ENCODE results near the gene OR1J4.

The OR1J4 gene

DNA sequence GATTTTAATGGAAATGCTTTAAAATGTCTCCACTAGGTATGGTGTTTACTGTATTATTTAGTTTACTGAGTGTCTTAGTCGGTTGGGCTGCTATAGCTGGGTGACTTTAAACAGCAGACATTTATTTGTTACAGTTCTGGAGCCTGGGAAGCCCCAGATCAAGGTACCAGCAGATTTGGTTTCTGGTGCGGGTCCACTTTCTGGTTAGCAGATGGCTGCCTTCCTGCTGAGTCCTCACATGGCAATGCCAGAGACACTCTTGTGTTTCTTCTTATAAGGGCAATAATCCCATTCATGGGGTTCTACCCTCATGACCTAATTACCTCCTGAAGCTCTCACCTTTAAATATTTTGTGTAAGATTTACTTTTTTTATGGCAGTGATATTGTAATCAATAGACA is 715 bp upstream of the OR1J4 start:
- Histone ChIP-seq H3K9me2 (ENCODE audit: low read depth, low read length) (no peaks in the 10 kb centered on the region), H4K20me1 (ENCODE audit: insufficient read depth, low read length) (no peaks in the 10 kb centered on the region), H3K9me3 (ENCODE audit: low read length) (no peaks in the 10 kb centered on the region), H3K27me3 (ENCODE audit: insufficient read depth, low read length) (no peaks in the 10 kb centered on the region), H3K4me2 (ENCODE audit: low read length) (no peak overlapping the region), H3K36me3 (ENCODE audit: insufficient read depth, low read length) (no peaks in the 10 kb centered on the region), H3F3A (ENCODE audit: insufficient read depth, low read length) (no peaks in the 10 kb centered on the region), H3K4me1 (ENCODE audit: insufficient read depth, low read length, severe bottlenecking) (no peaks in the 10 kb centered on the region), H3K79me2 (ENCODE audit: insufficient read depth, low read length) (no peaks in the 10 kb centered on the region), H3K4me3 (ENCODE audit: low read depth, low read length, poor library complexity, severe bottlenecking) (no peak overlapping the region), H3K9ac (ENCODE audit: low read length) (no peak overlapping the region), H3K27ac (ENCODE audit: low read depth, low read length, poor library complexity, severe bottlenecking) (no peak overlapping the region), H2AFZ (ENCODE audit: low read length) (no peak overlapping the region)
- TF ChIP-seq, protein P1, sequence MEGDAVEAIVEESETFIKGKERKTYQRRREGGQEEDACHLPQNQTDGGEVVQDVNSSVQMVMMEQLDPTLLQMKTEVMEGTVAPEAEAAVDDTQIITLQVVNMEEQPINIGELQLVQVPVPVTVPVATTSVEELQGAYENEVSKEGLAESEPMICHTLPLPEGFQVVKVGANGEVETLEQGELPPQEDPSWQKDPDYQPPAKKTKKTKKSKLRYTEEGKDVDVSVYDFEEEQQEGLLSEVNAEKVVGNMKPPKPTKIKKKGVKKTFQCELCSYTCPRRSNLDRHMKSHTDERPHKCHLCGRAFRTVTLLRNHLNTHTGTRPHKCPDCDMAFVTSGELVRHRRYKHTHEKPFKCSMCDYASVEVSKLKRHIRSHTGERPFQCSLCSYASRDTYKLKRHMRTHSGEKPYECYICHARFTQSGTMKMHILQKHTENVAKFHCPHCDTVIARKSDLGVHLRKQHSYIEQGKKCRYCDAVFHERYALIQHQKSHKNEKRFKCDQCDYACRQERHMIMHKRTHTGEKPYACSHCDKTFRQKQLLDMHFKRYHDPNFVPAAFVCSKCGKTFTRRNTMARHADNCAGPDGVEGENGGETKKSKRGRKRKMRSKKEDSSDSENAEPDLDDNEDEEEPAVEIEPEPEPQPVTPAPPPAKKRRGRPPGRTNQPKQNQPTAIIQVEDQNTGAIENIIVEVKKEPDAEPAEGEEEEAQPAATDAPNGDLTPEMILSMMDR (IDR thresholded peaks at IDR 0.05; ENCODE audit: low read length): no peak
- TF ChIP-seq EZH2 (IDR thresholded peaks at IDR 0.05; ENCODE audit: borderline replicate concordance, low read length): no peak

DNA sequence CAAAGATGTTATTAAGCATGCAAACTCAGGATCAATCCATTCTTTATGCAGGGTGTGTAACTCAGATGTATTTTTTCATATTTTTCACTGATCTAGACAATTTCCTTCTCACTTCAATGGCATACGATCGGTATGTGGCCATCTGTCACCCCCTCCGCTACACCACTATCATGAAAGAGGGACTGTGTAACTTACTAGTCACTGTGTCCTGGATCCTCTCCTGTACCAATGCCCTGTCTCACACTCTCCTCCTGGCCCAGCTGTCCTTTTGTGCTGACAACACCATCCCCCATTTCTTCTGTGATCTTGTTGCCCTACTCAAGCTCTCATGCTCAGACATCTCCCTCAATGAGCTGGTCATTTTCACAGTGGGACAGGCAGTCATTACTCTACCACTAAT is 435 bp downstream of the OR1J4 start:
- H3K79me2 ChIP-seq (ENCODE audit: insufficient read depth, low read length): no peaks in the 10 kb centered on the region
- H3K4me2 ChIP-seq (ENCODE audit: low read length): no peak overlapping the region
- H3K27ac ChIP-seq (ENCODE audit: low read depth, low read length, poor library complexity, severe bottlenecking): no peak overlapping the region
- no peaks in the 10 kb centered on the region for H3K4me1 ChIP-seq (ENCODE audit: insufficient read depth, low read length, severe bottlenecking)
- no peaks in the 10 kb centered on the region for H3K9me3 ChIP-seq (ENCODE audit: low read length)
- H3F3A ChIP-seq (ENCODE audit: insufficient read depth, low read length): no peaks in the 10 kb centered on the region
- H3K36me3 ChIP-seq (ENCODE audit: insufficient read depth, low read length): no peaks in the 10 kb centered on the region
- no peaks in the 10 kb centered on the region for H3K9me2 ChIP-seq (ENCODE audit: low read depth, low read length)
- H3K9ac ChIP-seq (ENCODE audit: low read length): no peak overlapping the region
- TF ChIP-seq EZH2 (IDR thresholded peaks at IDR 0.05; ENCODE audit: borderline replicate concordance, low read length): no peak
- TF ChIP-seq, protein P1 (IDR thresholded peaks at IDR 0.05; ENCODE audit: low read length): no peak
- H3K4me3 ChIP-seq (ENCODE audit: low read depth, low read length, poor library complexity, severe bottlenecking): no peak overlapping the region
- H2AFZ ChIP-seq (ENCODE audit: low read length): no peak overlapping the region
- no peaks in the 10 kb centered on the region for H3K27me3 ChIP-seq (ENCODE audit: insufficient read depth, low read length)
- no peaks in the 10 kb centered on the region for H4K20me1 ChIP-seq (ENCODE audit: insufficient read depth, low read length)

DNA sequence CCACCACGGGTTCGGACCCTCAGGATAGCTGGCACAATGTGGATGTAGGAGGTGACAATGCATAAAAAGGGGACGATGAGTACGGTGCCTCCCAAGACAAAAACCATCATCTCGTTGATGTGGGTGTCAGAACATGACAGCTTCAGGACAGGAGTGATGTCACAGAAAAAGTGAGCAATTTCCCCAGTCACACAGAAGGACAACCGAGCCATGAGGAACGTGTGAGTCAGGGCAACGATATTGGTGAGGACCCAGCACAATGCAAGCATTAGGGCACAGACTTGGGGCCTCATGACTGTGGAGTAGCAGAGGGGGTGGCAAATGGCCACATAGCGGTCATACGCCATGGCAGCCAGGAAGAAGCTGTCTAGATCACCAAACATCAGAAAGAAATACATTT is 7.7 kb downstream of the OR1J4 start:
- no peaks in the 10 kb centered on the region for H3K9me2 ChIP-seq (ENCODE audit: low read depth, low read length)
- no peak overlapping the region for H3K4me2 ChIP-seq (ENCODE audit: low read length)
- TF ChIP-seq EZH2 (IDR thresholded peaks at IDR 0.05; ENCODE audit: borderline replicate concordance, low read length): no peak
- TF ChIP-seq, protein P1 (IDR thresholded peaks at IDR 0.05; ENCODE audit: low read length): no peak
- no peak overlapping the region for H2AFZ ChIP-seq (ENCODE audit: low read length)
- no peaks in the 10 kb centered on the region for H4K20me1 ChIP-seq (ENCODE audit: insufficient read depth, low read length)
- H3K27ac ChIP-seq (ENCODE audit: low read depth, low read length, poor library complexity, severe bottlenecking): no peak overlapping the region
- H3K9ac ChIP-seq (ENCODE audit: low read length): no peak overlapping the region
- H3K9me3 ChIP-seq (ENCODE audit: low read length): no peaks in the 10 kb centered on the region
- H3K27me3 ChIP-seq (ENCODE audit: insufficient read depth, low read length): no peaks in the 10 kb centered on the region
- no peaks in the 10 kb centered on the region for H3K79me2 ChIP-seq (ENCODE audit: insufficient read depth, low read length)
- H3K4me3 ChIP-seq (ENCODE audit: low read depth, low read length, poor library complexity, severe bottlenecking): no peak overlapping the region
- no peaks in the 10 kb centered on the region for H3F3A ChIP-seq (ENCODE audit: insufficient read depth, low read length)
- no peaks in the 10 kb centered on the region for H3K36me3 ChIP-seq (ENCODE audit: insufficient read depth, low read length)
- no peaks in the 10 kb centered on the region for H3K4me1 ChIP-seq (ENCODE audit: insufficient read depth, low read length, severe bottlenecking)

Data from OCI-LY1 (cell line).